Measurements from ENCODE around the gene SEL1L3. TPM values are rescaled to one million over a fixed set of nuclear protein-coding genes. Genes with fewer than 3 reads are reported as not detected.

The SEL1L3 gene
- total RNA-seq, 1 donor from 2014 or later: 3.2 TPM

DNA sequence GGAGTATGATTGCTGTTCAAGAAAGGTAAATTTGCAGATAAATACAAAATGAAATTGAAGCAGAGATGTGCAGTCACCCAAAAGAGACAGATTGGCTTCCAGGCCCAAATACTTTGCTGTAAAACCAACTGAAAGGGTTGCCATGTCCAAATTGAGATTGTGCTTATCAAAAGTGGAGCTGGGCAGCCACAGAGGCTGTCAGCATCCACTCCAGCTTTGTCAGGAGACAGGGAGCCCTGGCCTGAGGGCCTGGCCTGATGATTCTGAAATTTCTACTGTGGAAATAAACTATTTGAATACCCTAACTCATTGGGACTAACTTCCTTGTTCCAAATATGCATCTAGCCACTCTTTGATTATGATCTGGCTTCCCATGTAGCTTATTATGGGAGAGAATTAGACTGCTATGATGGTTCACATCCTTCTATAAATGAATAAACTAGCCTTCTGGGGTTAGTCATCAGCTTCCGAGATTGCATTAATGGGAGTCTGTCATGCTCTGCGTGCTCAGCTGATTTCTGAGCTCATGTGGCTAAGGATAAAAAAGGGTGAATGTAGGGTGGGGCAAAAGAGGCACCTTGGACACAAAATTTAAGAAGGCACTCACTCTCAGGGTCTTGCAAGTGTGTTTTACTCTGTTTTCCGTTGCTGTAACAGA lies 158.9 kb downstream of the SEL1L3 start:
- DNase-seq: no peak
- H3K4me3 ChIP-seq: no peak overlapping the region
- H3K27me3 ChIP-seq (ENCODE audit: low read depth): no peaks in the 10 kb centered on the region
- H3K36me3 ChIP-seq: no peaks in the 10 kb centered on the region
- intact Hi-C loops (cut with micrococcal nuclease): no loop called here
- peak overlapping the region; percentile 17 for H3K27ac ChIP-seq (replicated peaks)
- TF ChIP-seq, protein P1, sequence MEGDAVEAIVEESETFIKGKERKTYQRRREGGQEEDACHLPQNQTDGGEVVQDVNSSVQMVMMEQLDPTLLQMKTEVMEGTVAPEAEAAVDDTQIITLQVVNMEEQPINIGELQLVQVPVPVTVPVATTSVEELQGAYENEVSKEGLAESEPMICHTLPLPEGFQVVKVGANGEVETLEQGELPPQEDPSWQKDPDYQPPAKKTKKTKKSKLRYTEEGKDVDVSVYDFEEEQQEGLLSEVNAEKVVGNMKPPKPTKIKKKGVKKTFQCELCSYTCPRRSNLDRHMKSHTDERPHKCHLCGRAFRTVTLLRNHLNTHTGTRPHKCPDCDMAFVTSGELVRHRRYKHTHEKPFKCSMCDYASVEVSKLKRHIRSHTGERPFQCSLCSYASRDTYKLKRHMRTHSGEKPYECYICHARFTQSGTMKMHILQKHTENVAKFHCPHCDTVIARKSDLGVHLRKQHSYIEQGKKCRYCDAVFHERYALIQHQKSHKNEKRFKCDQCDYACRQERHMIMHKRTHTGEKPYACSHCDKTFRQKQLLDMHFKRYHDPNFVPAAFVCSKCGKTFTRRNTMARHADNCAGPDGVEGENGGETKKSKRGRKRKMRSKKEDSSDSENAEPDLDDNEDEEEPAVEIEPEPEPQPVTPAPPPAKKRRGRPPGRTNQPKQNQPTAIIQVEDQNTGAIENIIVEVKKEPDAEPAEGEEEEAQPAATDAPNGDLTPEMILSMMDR (IDR thresholded peaks at IDR 0.05; ENCODE audit: borderline replicate concordance): no peak
- H3K9me3 ChIP-seq (replicated peaks): peaks cover 4% of the 10 kb centered on the region
- peaks cover 8% of the 10 kb centered on the region for H3K4me1 ChIP-seq

DNA sequence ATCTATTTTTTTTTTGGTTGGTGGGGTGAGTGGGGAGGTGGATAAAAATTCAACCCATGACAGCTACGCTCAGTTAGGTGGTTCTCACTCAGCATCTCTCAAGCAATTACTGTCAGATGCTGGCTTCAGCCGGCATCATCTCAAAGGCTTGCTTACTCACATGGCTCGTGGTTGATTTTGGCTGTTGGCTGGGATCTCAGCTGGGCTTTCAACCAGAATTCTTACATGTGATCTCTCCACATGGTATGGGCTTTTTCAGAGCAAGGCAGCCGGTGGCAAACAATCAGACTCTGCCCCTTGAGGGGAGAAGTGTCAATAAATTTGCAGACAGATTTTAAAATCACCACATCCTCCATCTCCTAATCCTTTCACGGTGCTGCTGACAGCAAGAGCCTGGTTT lies 159.9 kb downstream of the SEL1L3 start:
- Histone ChIP-seq H3K4me1 (peaks cover 8% of the 10 kb centered on the region), H3K9me3 (replicated peaks) (peaks cover 4% of the 10 kb centered on the region), H3K4me3 (no peak overlapping the region), H3K27ac (replicated peaks) (peak overlapping the region; percentile 17), H3K36me3 (no peaks in the 10 kb centered on the region), H3K27me3 (ENCODE audit: low read depth) (no peaks in the 10 kb centered on the region)
- intact Hi-C loops (cut with micrococcal nuclease): no loop called here
- TF ChIP-seq, protein P1 (IDR thresholded peaks at IDR 0.05; ENCODE audit: borderline replicate concordance): peak; percentile 15
- peak; percentile 40 for DNase-seq

DNA sequence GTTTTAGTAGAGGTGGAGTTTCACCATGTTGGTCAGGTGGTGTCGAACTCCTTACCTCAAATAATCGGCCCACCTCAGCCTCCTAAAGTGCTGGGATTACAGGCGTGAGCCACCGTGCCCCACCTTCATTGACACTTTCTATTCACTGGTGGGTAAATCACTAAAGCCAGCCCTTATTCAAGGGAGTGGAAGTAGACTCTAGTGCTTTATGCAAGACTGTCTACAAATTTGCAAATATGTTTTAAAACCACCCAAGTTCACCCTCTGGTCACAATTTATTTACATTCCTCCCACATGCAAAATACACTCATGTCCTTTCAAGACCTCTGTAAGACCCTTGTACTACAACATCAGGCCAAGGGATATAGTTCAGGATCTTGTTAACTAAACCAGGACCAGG lies 162.1 kb downstream of the SEL1L3 start:
- H3K27me3 ChIP-seq (ENCODE audit: low read depth): no peaks in the 10 kb centered on the region
- H3K9me3 ChIP-seq (replicated peaks): peaks cover 4% of the 10 kb centered on the region
- H3K4me3 ChIP-seq: no peak overlapping the region
- TF ChIP-seq, protein P1 (IDR thresholded peaks at IDR 0.05; ENCODE audit: borderline replicate concordance): no peak
- DNase-seq: no peak
- H3K4me1 ChIP-seq: peaks cover 8% of the 10 kb centered on the region
- no peak overlapping the region for H3K27ac ChIP-seq (replicated peaks)
- no peaks in the 10 kb centered on the region for H3K36me3 ChIP-seq
- intact Hi-C loops (cut with micrococcal nuclease): no loop called here

DNA sequence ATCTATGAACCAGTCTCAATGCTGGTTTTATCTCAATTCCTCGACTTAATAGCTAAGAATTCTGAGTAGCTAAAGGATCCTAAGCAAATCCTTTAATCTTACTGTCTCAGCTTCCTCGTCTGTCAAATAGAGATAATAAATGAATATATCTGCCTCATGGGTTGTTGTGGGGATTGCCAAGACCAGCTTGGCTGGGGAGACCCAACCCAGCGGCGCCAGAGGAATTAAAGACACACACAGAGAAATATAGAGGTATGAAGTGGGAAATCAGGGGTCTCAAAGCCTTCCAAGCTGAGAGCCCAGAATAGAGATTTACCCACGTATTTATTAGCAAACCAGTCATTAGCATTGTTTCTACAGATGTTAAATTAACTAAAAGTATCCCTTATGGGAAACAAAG lies 165.3 kb downstream of the SEL1L3 start:
- H3K36me3 ChIP-seq: no peaks in the 10 kb centered on the region
- no peaks in the 10 kb centered on the region for H3K4me1 ChIP-seq
- no peaks in the 10 kb centered on the region for H3K27me3 ChIP-seq (ENCODE audit: low read depth)
- TF ChIP-seq, protein P1 (IDR thresholded peaks at IDR 0.05; ENCODE audit: borderline replicate concordance): no peak
- H3K4me3 ChIP-seq: no peak overlapping the region
- intact Hi-C loops (cut with micrococcal nuclease): no loop called here
- DNase-seq: no peak
- peaks cover 1% of the 10 kb centered on the region for H3K9me3 ChIP-seq (replicated peaks)
- H3K27ac ChIP-seq (replicated peaks): no peak overlapping the region

Other genes starting within 250 kb of the SEL1L3 start
- gene SLC34A2, start 207.1 kb downstream of the SEL1L3 start, total RNA-seq: not detected
- gene SMIM20, start 51.2 kb upstream of the SEL1L3 start, total RNA-seq: 45.4 TPM